H1 (cell line): ENCODE data around the gene NPR2. TPM values are rescaled to one million over a fixed set of nuclear protein-coding genes. Genes with fewer than 3 reads are reported as not detected.

Experiments
- CTCF ChIP-seq, 3 experiments: IDR thresholded peaks; 1 replicate in 2 of 3; 2 replicates in 1 of 3; pipeline versions ENCODE4 v1.5.1 to v1.6.1; 2011; ENCODE audit warnings: low read length in 3 of 3, mild to moderate bottlenecking in 3 of 3, inconsistent platforms in 2 of 3, low read depth in 1 of 3, moderate library complexity in 1 of 3; ENCODE audit not compliant: insufficient read depth in 1 of 3; ENCODE audit errors: control extremely low read depth in 1 of 3
- EP300 ChIP-seq, 2 experiments: IDR thresholded peaks; 1 replicate in 1 of 2; 2 replicates in 1 of 2; pipeline ENCODE4 v1.6.1; 2011 to 2012; ENCODE audit warnings: low read depth in 2 of 2, low read length in 2 of 2, mild to moderate bottlenecking in 2 of 2, borderline replicate concordance in 1 of 2, inconsistent platforms in 1 of 2, moderate library complexity in 1 of 2
- SP1 ChIP-seq: IDR thresholded peaks from 2 replicates; pipeline ENCODE4 v1.6.1; 2011; ENCODE audit warnings: low read depth, low read length
- polyA plus RNA-seq, 7 experiments: library from polyadenylated mRNA; depleted of rRNA in 3 of 7; stranded (reverse) in 5 of 7; unstranded in 2 of 7; fragments of >200 nt in 5 of 7; fragments of 200-250 nt in 2 of 7; gene quantifications; 1 replicate in 5 of 7; 2 replicates in 1 of 7; 4 replicates in 1 of 7; pipeline versions ENCODE4 v1.2.1 to v1.2.3, GENCODE V29; 2011 to 2013; ENCODE audit warnings: missing spikeins in 2 of 7, mixed read lengths in 2 of 7
- total RNA-seq: library from RNA; stranded (reverse); fragmentation: NEBNext Ultra II Directional; extraction: Animal tissue kit (Norgen Biotek cat#: 25700); gene quantifications from 2 replicates; pipeline ENCODE4 v1.2.1, GENCODE V29; 2021

The NPR2 gene
- total and polyA plus RNA-seq, 2 of the 8 experiments (the other 6 are each of a cell fraction or from before 2014, with no cell fraction given) = 11.0 to 17.0 TPM

- peak; percentile 19 to 72 (median 44) for TF ChIP-seq CTCF (IDR thresholded peaks at IDR 0.05; ENCODE audit: control extremely low read depth in 1 of 3, insufficient read depth in 1 of 3, low read depth in 1 of 3, low read length in 3 of 3)
- no peak for TF ChIP-seq EP300 (IDR thresholded peaks at IDR 0.05; ENCODE audit: borderline replicate concordance in 1 of 2, low read depth in 2 of 2, low read length in 2 of 2)
- no peak for TF ChIP-seq SP1
Observed at GRCh38 chr9:35816708-35817107, 25.3 kb downstream of the NPR2 start (continued).
